C1 segment of cervical spinal cord (tissue), 14 donors: Measurements from ENCODE around the gene KSR1.
A peak's percentile ranks its signal among the peaks of the same experiment; 100 is the strongest.
"Not testable (repeated sequence)": the region's sequence is repeated elsewhere in the genome, so short reads cannot be mapped to it uniquely, and the experiment has no call there.

Experiments used
- DNase-seq, 14 donors: peaks; one replicate each; lab custom pipeline; 2025; lab: John Stamatoyannopoulos, UW

Gene KSR1

GRCh38 chr17:27494192-27495091 is 38.2 kb downstream of the KSR1 start:
- peak in 7 of 14 donors; percentile 32 to 74 (median 43) for DNase-seq

DNA sequence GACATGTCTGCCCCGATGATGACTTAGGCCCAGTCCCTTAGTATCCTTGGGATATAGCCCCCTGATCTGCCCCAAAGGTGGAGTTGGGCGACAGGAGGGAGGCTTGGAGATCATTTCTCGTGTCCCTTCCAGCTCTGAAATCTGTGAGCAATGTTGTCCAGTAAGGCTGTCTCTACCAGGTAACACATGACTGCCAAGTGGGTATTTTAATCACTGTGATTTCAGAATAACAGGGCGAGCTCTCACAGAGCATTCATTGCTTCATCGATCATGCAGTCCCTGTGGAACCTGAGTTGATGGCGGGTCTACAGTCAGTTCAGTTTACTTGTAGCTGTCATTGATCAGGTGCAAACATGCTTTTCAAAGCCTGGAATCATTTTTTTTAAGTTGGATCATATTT is 39.2 kb downstream of the KSR1 start:
- DNase-seq: no peak

GRCh38 chr17:27496005-27496404 is 39.8 kb downstream of the KSR1 start:
- no peak for DNase-seq

DNA sequence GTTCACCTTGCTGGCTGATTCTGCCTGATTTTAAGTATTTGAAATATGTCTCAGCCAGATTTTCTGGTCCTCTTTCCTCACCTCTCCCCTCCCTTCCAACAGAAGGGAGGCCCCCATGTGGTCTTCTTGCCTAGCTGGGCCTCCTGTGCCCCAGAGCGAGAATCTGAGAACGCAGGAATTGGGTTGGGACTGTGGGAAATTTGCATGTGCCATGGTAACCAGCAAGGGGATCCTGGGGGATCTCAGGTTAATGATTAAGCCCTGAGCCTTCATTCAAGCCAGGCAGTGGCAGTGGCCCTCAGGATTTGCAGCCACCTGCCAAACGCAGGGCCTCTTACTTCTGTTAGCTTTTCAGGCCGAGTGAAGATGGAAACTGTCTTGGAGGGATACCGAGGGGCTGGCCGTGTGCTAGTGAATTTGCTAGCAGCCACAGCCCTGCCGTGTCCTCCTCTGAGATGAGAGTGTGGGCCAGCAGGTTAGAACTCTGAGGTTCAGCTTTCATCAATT is 40.2 kb downstream of the KSR1 start:
- no peak for DNase-seq

DNA sequence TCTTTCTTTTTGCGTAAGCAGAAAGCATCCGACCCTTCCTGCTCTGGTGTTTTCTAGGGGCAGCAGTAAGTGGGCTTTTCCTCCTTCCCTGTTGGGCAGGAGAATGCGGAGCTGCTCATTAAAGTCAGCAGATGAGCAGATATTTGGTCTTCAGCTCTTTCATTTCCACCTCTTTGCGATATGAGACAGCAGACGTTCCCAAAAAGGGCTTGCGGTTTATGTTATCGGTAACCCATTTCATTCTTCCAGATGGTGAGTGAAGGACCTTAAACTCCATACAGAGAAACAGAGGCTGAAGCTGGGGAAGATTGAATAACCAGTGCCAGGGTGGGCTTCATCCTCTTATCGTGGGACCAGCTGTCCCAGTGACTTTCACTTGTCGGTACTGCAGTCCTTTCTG is 40.7 kb downstream of the KSR1 start:
- no peak for DNase-seq

- DNase-seq: no peak
Measured at GRCh38 chr17:27497696-27498095, 41.4 kb downstream of the KSR1 start.

GRCh38 chr17:27498615-27499309 is 42.5 kb downstream of the KSR1 start:
- DNase-seq: no peak

- peak in 6 of 14 donors; percentile 15 to 91 (median 55) for DNase-seq
Measured at GRCh38 chr17:27499451-27500265, 43.4 kb downstream of the KSR1 start.

DNA sequence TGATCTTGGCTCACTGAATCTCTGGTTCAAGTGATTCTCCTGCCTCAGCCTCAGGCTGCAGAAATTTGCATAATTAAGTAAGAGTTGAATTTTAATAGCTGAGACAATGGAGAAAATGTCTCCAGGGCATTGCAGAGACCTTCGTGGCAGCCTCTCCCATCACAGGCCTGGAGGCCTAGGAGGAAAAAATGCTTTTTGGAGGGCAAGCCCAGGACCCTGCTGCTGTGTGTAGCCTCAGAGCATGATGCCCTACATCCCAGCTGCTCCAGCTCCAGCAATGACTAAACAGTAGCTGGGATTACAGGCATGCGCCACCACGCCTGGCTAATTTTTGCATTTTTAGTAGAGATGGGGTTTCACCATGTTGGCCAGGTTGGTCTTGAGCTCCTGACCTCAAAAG is 45.1 kb downstream of the KSR1 start:
- not testable (repeated sequence) for DNase-seq

DNA sequence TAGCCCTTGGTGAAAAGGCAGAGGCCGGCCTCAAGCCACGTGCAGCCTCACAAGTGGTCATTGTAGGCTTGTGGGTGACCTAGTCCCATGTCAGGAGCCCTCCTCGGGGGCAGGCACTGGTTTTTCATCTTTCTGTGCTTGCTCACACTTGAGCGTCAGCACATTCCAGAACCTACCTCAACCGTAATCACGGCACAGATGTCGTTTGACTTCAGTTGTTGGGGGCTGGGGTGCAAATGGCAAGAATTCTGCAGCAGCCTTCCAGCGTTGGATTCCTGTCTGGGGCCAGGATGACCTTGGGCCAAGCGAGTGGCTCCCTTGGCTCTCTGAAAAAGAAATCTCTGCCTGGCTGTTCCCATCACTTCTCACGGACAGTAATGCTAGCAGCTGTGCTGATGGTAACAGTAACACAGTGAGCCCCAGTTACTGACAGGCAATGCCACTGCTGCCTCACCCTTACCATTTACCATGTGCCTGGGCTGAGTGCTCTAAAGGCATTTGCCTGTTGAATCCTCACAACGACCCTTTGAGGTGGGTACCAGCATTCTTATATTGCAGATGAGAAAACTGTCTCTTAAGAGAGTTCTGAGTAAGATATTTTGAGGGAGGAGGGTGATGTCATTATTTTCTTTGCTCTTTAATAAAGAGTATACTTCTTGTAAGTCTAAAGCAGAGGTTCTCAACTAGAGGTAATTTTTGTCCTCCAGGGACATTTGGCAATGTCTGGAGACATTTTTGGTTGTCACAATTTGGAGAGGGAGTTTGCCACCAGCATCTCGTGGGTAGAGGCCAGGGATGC is 46.5 kb downstream of the KSR1 start:
- DNase-seq: peak in 8 of 14 donors; percentile 14 to 83 (median 35)

DNA sequence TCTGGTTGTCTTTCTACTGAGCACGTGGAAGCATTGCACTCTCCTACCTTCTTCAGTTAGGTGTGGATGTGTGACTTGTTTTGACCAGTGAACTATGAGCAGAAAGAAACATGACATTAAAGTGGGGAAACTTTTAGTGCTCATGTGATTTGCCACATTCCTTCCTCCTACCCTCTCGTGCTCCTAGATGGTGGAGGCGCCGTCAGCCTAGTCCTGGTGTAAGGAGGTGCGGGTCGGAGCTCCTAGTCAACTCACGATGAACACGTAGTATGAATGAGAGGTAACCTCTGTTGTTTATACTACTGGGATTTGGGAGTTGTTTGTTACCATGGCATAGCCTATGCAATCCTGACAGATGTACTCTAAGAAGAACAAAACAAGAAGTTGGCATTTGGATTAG is 47.4 kb downstream of the KSR1 start:
- DNase-seq: no peak

DNA sequence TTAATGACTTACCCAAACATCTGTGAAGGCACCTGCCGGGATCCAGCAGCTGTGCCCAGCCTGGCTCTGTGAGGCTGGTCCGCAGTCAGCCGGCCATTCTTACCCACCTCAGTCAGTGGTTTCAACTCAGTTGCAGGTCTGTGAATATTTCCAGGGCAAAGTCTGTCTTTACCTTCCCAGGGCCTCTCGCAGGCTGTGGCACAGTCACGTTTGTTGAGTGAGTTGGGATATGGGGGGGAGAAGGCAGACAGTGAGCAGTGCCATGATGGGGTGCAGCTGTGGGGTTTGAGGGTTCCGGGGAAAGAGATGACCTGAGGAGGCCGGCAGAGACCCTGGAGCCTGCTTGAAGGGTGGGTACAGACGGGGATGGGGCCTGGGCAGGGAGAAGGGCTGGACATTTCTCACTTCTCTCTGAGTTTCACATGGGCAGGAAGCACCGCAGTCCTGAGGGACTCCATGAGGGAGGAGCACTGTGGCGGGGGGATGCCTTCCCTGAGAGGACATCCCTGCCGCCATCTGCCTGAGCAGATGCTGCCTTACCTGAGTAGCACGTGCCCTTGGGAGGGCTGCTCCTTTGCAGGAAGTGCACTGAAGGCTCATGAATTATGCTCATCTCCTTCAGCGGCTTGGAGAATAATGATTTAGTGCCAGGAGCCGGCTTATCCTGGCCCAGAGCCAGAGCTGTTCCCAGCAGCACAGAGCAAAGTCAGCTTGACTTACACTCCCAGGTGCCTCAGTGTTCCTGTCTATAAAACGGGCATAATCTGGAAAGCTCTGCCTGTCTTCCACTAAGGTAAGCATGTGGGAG is 48.1 kb downstream of the KSR1 start:
- DNase-seq: no peak

GRCh38 chr17:27506348-27507218 is 50.3 kb downstream of the KSR1 start:
- no peak for DNase-seq

DNA sequence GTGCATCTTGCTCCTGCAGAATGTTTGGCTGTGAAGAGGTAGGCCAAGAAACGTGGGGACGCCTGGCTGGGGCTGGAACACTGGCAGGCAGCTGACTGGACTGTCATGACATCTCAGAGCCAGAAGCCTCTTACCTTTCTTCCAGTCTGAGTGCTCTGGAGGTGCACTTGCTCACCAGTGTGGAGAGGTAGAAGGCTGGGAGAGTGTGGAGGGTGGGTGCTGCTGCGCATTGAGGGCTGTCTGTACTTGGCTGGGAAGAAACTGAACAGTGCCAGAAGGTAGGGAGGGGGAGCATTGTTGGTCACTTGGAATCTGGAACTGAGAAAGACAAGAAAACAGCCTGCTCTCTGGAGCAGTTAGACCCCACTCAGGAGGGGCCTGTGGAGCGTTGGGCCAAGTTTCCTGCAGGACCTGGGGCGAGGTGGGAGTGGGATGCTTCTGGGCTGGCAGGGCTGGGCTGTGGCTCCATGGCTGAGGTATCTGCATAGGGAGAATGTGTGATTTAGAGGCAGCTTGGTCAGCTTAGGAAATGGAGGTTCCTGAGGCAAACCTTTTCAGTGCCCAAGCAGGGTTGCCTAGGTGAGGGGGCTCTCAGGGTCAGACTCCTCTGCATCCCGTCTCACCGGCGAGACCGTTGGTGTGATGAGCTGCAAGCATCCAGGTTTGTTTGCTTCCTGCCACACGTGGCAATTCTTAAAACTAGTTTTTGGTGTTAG is 55.1 kb downstream of the KSR1 start:
- peak in 2 of 14 donors; percentile 34 to 61 for DNase-seq

- no peak for DNase-seq
Measured at GRCh38 chr17:27512031-27512430, 55.8 kb downstream of the KSR1 start.

GRCh38 chr17:27512511-27513346 is 56.5 kb downstream of the KSR1 start:
- no peak for DNase-seq

- peak in 10 of 14 donors; percentile 14 to 64 (median 48) for DNase-seq
Measured at GRCh38 chr17:27513849-27514248, 57.6 kb downstream of the KSR1 start.
